Measurements from ENCODE around the gene MAGI1. TPM values are rescaled to one million over a fixed set of nuclear protein-coding genes. Genes with fewer than 3 reads are reported as not detected.

The MAGI1 gene
- polyA plus RNA-seq, 3 donors: 29.7 to 33.5 (median 30.7) TPM

DNA sequence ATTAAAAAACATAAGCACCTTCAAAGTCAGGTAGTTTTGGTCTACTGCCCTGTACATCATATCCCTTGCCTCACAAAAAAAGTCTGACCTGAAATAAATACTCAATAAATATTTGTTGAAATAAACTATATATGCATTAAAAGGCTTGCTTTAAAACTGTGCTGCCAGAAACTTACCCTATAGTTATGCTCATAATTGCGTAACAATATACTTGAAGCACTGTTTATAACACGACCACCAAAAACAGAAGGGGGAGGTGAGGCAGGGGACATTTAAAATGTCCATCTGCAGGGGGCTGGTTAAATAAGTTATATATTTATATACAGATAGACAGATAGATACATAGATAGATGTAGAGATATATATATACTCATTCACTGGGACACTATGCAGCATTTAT, 549.5 kb downstream of the MAGI1 start:
- DNase-seq (ENCODE audit: extremely low read depth in 1 of 11, low read depth in 9 of 11, low spot score in 4 of 11): no peak

DNA sequence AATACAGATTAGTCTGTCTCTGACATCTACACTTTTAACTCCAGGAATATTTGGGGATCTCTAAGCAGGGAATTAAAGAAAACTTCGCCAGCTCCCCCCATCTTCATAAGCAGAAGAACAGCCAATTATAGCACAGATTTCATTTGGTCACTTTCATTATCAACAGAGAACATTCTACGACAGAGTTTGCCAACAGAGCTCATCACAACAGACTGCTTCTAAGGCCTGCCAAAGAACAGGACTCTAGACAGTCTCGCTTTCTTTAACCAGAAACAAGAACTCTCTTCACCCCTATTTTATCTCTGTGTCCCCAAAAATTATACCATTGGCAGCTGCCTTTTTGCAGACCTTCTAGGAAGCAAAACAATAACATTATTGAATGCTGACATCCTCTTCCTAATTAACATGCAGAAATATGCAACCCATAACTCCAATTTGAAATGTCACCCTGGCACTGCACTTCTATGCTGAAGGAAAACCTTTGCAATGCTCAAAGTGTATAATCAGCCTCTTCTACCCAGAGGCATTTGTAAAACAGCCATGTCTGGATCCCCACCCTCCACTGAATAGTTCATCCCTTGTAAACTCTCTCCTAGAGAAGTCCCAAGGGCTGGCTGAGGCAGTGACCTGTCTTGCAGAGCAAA, 552.8 kb downstream of the MAGI1 start:
- DNase-seq (ENCODE audit: extremely low read depth in 1 of 11, low read depth in 9 of 11, low spot score in 4 of 11): no peak

DNA sequence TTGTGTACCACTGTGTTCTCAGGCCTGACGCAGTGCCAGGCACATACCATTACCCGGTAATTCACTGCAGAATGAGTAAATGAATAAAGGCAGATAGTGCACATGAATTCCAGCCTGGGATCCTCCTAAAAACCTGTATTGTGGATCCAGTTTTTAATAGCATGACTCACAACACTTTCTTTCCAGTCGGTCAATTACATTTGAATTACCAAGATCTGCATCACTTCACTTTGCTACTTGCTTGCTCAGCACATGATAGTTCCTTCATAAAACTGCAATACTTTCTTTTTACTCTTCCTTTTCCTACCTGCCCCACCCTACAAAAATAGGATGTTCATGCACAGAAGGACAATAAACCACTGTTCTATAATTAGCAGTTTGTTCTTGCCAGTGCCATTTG, 553.8 kb downstream of the MAGI1 start:
- no peak for DNase-seq (ENCODE audit: extremely low read depth in 1 of 11, low read depth in 9 of 11, low spot score in 4 of 11)

DNA sequence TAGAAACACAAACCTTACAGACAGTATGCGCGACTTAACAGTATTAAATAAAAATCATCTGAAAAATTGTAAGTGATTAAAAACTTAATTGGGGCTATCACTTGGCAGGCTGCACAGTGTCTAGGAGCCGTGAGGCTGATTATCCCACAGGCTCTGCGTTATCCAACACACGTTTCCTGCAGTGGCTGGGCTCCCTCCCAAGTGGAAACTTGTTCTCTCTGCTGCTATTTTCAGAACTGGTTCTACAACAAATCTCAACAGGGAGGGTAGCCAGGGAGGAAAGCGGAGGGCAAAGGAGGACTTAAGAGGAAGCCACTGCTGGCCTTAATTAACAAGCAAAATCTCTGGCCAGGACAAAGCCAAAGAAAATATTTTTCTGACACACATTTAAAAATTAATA, 555.2 kb downstream of the MAGI1 start:
- DNase-seq (ENCODE audit: extremely low read depth in 1 of 11, low read depth in 9 of 11, low spot score in 4 of 11): peak in 8 of 11 donors; percentile 22 to 80 (median 60)

DNA sequence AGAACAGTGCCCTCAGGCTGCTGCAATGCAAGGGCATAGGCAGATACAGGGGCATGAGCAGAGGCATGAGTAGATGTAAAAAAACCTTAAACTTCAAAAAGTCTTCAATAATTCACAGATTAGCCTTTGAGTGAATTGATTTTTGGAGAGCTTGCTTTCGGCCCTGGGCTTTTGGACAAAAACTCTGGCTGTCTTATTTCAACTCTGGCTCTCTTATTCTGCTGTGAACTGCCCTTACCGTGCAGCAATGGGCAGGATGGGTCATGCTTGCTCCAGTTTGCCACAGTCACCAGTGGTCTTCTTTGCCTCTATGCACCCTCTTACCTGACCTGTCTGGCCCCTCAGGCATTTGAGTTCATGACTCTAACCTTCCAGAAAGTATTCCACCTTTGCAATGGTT, 555.7 kb downstream of the MAGI1 start:
- no peak for DNase-seq (ENCODE audit: extremely low read depth in 1 of 11, low read depth in 9 of 11, low spot score in 4 of 11)

DNA sequence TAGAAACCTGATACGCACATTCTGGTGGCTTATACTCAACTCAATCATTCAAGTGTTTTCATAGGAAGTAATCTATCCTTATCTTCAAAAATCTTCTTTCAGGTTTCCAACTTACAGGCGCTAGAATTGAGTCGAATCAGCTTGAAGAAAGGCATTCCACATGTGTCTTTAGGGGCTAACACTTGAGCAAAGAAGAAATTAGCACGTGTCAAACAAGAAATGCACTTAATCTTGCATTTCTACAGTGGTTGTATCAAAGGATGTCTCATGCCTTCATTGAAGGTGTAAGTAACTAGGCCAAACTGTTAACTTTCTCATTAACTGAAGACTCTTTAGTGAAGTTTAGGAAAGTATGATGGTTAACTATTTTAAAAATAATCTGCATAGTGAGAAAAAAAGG, 557.6 kb downstream of the MAGI1 start:
- DNase-seq (ENCODE audit: extremely low read depth in 1 of 11, low read depth in 9 of 11, low spot score in 4 of 11): no peak

DNA sequence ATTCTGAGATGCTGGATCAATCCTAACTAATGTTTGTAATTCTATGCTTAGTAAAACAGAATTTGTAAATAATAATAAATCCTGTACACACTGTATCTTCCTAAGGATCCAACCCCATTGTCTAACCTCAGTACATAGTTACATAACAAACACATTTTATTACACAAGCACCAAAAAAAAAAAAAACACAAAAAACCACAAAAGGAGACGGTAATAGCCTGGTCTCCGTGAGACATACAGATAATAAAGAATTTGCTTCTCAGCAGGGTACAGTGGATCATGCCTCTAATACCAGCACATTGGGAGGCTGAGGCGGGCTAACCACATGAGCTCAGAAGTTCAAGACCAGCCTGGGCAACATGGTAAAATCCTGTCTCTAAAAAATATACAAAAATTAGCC, 558.7 kb downstream of the MAGI1 start:
- DNase-seq (ENCODE audit: extremely low read depth in 1 of 11, low read depth in 9 of 11, low spot score in 4 of 11): no peak

DNA sequence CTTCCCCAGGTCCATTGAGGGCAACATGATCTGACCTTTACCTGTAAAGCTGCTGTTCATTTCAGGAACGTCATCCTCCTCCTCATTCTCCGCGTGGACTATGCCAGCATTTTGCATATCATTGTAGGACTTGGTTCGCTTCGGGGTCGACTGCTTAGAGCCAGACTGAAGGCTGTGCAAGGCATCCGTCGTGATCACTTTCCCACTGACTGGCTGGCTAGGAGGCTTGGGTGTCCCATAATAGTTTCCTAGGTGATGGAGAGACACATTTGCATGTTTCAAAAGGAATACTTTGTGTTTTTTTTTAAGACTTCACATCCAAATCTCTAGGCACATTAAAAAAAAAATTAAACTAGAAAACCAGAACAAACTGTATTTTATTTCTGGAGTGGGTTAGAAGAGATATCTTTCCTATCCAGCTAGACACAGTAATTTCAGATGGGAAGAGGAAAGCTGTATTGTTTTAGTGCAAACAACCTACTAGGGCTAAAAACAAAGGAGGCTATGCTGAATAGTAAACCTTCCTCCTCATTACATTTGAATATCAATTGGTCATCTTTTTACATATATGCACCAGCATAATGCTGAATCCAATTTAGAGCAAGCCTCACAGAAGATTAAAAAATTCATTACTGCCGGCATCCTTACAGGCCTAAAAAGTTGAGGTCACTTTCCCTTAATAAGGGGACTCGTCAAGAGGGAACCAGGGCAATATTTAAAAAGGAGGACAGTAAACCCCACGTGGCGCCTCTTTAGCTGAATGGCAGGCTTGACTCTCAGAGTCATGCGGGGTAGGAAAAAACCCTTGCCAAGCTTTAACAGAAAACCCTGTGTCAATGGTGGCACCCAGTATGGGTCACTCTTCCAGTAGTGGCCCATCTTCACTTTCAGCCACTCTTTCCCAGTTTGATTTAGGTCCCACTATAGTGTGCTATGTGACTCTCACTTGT, 559.9 kb downstream of the MAGI1 start:
- DNase-seq (ENCODE audit: extremely low read depth in 1 of 11, low read depth in 9 of 11, low spot score in 4 of 11): no peak

DNA sequence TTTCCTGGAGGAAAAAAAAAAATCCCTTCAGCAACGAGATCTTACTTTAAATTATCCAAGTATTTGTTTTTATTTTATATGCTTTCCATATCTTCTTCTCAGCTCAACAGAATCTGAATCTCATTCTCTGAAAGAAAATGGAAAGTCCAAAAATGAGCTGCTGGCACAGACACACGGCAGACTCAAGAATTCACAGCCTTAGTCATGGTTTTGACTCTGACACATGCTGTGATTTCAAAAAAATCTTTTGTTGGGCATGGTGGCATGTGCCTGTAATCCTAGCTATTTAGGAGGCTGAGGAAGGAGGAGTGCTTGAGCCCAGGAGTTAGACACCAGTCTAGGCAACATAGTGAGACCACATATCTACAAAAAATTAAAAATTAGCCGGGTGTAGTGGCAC, 565.0 kb downstream of the MAGI1 start:
- DNase-seq (ENCODE audit: extremely low read depth in 1 of 11, low read depth in 9 of 11, low spot score in 4 of 11): no peak

DNA sequence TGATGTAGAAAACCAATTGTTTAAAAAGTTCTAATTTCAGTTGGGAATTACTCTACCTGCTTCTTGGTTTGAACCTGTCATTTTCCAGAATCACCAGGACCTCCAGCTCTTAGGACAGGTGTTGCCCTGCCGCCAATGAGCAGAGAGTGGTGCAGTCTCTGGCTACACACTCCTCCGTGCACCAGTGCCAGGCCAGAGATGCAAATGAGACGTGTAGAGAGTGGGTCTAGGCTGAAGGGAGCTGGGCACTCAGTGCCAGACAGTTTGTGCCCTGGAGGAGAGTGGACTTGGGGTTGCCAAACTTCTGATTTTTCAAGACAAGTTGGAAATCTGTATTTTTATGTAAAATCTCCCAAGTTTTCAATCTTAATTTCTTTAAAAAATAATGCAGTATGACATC, 566.2 kb downstream of the MAGI1 start:
- DNase-seq (ENCODE audit: extremely low read depth in 1 of 11, low read depth in 9 of 11, low spot score in 4 of 11): no peak

DNA sequence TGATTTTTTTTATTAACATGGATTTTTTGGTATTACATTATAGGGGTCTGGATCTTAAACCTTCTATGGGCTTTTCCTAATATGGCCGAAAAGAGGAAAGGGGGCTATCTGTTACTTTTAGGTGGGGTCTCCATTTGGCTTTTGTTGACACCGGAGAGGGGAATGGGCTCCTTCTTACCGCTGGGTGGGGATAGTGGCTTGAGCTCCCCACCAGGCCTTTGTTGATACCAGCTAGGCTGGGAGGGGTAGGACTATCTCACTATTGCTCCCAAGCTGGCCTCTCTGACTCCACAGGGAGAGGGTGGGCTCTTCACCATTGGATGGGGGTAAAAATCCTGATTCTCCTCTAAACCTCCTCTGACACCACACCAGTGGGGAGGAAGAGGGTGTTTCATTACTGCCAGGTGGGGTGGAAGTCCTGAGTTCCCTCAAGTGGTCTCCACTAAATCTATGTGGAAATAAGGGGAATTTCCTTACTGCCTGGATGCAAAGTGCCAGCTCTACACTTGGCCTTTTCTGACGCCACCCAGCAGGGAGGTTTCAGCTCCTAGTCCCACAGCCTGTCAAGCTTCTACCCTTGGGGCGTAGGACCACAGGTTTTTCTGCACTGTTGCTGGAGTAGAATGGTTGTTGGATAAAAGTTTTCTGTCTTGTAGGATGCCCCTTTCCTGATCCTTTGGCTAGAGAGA, 572.3 kb downstream of the MAGI1 start:
- no peak for DNase-seq (ENCODE audit: extremely low read depth in 1 of 11, low read depth in 9 of 11, low spot score in 4 of 11)

DNA sequence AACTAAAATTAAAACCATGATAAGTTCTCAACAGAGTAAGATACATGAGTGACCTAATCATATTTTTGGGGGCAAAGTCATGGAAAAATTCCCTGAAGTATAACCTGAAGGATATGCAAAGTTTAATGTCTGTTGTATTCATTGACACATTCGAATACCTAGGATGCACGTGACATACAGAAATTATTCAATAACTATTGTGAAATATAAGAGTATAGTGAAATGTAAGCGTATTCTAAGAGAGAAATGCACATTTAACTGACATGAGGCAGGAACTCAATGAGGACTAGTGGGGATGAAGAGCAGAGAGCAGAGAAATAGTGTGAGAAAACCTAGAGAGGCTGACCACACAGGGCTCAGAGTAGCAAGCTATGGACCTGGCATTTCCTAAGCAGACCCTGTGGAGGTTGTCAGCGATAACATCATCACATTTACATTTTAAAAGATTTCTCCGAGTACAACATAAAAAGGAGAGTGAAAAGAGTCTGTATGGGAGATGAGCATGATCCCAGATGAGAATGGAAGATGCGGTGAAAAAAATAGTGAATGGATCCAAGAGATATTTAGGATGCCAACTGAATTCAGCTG, 588.8 kb downstream of the MAGI1 start:
- DNase-seq (ENCODE audit: extremely low read depth in 1 of 11, low read depth in 9 of 11, low spot score in 4 of 11): no peak

DNA sequence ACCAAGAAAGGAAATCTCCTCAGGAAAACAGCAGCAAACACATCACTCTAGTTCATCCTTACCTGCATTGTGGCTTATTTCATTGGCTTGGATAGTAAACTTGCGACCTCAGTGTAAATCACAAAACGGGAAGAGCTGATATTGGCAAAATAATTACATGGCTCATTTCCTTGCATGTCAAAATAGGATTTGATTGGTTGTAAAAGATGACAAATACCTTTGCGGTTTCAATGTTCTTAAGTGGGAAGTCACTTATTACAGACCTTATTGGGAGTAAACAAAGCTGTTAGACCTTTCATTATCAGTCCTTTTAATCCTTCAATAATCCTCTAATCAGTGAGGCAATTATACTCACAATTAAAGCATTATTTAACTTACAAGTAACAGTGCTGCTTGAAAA, 590.6 kb downstream of the MAGI1 start:
- no peak for DNase-seq (ENCODE audit: extremely low read depth in 1 of 11, low read depth in 9 of 11, low spot score in 4 of 11)

DNA sequence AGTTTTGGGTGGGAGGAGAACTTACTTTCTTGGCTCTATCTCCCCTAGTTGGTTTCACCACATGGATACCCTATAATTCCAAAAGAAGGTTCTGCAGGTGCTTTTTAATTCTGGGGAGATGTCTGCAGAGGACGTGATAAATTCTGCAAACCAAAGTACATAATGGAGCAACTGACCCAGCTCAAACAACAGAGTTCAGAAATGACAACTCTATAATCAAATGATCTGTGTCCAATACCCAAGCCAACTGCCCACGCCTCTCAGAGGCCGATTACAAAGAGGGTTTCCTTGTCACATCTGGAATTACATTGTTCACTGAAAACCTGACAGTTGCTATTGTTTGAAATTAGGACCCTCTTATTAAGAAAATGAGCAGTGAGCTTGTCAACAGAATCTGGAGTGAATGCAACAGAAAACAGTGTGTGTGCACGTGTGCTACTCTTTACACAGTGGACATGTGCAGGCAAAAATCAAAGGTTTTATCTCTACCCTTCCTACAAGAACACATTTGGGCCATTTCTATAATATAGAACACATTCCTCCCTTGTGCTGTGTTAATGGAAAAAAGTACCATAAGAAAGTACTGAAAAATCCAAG, 593.0 kb downstream of the MAGI1 start:
- DNase-seq (ENCODE audit: extremely low read depth in 1 of 11, low read depth in 9 of 11, low spot score in 4 of 11): no peak

DNA sequence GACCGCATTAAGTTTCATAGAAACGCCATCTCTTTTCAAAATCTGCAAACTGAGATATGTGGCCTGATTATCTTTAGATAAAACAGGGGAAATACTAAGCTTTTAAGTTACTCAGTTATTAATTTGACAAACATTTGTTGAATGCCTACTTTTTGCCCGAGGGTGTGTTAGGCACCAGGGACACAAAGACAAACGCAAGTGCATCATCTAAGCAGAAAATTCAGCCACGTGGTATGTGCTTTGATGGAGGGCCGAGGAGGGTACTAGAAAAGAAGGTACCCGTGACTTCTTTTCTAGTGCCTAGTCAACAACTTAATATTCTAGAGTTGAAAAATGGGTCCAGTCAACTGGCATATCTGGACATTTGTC, 594.3 kb downstream of the MAGI1 start:
- DNase-seq (ENCODE audit: extremely low read depth in 1 of 11, low read depth in 9 of 11, low spot score in 4 of 11): no peak

DNA sequence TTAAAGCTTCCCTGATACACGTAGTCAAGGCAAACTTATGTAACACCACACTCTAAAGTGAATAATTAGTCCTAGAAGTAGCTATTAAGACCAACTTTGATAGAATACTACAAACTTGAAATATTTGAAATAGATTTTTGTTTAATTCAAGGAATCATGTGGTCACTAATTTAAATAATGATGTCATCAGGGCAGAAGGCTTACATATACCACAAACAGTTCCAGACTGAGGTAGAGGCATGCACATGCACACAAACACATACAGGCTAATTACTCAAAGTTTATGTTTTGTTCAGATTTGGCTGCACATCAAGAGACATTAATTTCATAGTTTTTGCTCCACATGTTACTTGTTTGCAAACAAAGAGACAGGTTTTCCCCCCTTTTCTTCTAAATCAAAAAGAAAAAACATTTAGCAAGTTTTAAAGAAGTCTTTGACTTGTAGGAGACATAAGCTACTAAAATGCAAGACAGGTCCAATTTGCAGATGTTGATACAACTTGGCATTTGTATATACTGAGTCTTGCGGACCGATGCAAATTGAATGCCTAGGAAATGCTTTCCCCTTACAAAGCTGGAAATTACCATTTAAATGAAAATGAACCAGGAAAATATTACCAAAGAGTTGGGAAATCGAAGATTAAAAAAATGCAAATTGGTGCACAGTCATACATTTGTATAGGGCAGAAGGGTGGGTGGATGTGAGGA, 594.8 kb downstream of the MAGI1 start:
- peak in 1 of 11 donors; percentile 3 for DNase-seq (ENCODE audit: extremely low read depth in 1 of 11, low read depth in 9 of 11, low spot score in 4 of 11)

DNA sequence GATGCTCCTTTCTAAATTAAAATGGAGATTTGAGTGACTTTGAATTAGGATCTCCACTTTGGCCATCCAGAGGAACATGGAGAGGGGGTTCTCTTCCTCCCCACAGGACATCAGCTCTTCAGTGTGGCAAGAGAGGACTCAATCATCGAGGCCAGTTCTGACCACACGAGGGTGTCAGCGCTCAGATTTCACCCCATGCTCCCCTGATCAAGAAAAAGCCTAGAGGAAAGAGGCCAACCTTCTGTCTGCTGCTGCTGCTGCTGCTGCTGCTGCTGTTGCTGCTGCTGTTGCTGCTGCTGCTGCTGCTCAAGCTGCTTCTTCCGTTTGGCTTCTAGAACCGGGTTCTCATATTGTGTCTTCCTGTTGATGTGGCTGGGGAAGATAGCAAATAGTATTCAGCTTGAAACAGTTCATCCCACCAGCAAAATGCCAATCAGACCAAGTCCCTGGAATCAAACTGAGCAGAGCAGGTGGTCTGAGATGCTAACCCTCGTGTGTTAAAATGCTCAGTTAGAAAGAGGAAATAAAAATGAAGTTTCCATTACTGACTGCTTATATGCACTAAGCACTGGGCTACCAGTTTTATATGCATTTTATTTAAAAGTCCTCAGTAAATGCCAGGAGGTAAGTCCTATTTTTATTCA, 599.0 kb downstream of the MAGI1 start:
- peak; percentile 27 to 64 (median 50) for DNase-seq (ENCODE audit: extremely low read depth in 1 of 11, low read depth in 9 of 11, low spot score in 4 of 11)

DNA sequence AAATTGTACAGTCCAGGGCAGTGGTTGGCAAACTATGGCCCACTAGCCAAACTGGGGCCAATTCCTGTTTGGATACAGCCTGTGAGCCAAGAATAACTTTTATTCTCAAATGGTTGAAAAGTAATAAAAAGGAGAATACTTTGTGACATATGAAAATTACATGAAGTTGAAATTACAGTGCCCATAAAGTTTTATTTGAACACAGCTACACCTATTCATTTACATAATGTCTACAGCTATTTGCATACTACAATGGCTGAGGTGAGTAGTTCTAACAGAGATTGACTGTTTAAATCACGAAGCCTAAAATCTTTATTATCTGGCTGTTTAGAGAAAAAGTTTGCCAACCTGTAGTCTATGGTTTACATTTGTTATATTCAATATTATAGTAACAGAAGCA, 600.1 kb downstream of the MAGI1 start:
- no peak for DNase-seq (ENCODE audit: extremely low read depth in 1 of 11, low read depth in 9 of 11, low spot score in 4 of 11)
